DMS 273 treated with DMSO at 0.1 percent for 48 hours (cell line): ENCODE results near the gene FLNA.
"Not testable (repeated sequence)": the region's sequence is repeated elsewhere in the genome, so short reads cannot be mapped to it uniquely, and the experiment has no call there.

Source experiments
- DNase-seq: peaks from one replicate; lab custom pipeline; 2025; lab: John Stamatoyannopoulos, UW

Gene FLNA

DNA sequence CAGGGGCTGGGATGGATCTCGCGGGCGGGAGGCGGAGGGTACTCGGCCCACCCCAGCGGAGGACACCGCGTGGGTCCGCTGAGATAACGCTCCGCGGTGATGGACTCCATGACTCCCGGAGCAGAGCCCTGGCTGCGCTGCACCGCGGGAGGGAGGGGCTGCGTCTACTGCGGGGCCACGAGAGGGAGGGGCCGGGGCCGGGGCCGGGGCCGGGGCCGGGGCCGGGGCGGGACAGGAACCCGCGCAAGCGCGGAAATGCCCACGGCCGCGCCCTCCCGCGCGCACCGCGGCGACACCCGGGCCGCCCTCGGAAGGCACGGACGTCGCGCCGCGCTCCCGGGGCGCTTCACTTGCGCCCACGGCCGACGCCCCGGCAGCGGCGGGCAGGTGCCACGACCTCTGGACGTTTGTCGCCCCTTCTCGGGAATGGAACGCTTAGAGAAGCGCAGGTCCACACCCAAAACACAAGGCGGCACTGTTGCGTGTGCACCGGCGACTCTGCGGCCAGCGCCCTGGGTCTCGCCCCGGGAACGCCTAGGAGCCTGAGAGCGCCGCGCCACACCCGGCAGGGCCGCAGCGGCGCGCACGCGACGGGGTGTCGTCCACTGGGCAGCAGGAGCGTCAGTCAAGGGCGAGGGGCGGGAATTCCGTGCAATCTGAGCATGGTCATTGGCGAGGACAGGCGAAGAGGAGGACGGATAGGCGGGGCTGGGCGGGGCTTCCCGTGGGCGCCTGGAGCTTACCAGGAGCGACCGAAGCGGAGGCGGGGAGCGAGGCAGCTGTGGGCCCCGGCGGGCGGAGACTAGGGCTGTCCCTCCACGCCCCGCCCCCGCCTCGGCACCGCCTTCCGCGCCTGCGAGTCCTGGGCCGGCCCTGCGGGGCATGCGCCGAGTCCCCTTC, 32.8 kb downstream of the FLNA start:
- not testable (repeated sequence) for DNase-seq

DNA sequence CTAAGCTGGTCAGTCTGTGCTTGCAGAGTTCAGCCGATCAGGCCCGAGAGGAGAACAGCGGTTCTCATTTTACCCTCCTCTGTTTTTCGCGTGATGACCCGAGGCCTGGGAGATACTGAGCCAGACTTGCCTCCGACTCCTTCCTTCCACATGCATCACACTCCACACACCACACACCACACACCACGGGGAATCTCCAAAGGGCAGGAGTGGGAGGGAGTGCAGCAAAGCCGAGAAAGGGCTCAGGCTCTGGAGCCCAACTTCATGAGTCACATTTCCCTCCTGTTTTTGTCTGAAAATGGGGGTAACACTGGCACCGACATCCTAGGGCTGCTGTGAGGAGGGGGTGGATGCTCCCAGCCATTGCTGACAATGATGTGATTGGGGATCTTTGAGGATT, 39.9 kb downstream of the FLNA start:
- DNase-seq = no peak

DNA sequence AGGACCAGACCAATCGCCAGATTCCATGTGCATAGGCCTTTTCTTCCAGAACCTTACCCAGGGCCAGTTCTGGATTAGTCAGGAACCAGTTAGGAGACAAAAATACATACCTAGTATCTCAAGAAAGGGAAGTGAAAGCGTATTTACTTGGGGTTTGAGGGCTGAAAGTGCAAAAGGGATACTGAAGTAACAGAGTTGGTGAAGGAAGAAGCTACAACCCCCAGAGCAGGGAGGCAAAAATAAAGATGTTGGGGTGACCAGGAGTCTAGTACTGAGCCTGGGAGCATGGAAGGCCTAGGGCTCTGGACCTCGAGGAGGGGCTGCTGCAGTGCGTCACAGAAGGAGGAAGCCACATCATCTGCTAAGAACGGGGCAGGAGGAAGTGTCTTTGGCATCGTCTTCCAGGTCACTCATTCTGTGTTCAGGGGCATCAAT, 40.6 kb downstream of the FLNA start:
- DNase-seq = no peak

DNA sequence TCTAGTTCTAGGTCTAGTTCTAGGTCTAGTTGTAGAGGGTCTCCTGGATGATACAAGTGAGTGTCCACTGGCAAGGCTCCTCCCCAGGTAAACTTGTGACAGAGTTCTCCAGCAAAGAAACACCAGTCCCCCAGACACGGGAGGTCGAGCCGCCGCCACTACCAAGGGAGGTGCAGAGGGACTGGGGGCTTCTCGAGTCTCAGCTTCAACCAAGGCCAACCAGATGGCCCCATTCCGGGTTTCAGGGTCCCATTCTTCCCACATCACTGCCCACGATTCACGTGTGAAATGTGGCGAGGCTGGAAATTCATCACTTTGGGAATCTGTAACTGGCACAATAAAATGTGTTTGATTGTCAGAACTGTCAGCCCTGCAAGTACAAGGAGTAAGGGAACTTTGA, 41.3 kb downstream of the FLNA start:
- DNase-seq = no peak

DNA sequence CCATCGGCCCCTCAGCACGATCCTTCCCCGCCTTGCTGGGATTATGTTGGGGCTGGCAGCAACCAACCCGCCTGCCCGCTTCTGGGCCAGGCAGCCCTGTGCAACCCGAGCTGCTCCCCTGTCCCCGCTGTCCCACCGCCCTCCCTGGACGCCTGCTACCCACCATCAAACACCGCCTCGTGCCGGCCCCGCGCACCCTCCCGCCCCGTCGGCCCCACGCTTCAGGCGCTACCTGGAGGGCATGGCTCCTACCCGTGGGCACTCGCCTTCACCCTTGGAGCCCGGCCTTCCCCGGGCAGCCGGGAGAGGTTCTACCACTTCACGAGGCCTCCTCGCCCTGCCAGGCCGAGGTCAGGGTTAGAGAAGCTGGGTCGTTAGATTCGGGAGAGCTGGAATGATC, 41.9 kb downstream of the FLNA start:
- DNase-seq = no peak

DNA sequence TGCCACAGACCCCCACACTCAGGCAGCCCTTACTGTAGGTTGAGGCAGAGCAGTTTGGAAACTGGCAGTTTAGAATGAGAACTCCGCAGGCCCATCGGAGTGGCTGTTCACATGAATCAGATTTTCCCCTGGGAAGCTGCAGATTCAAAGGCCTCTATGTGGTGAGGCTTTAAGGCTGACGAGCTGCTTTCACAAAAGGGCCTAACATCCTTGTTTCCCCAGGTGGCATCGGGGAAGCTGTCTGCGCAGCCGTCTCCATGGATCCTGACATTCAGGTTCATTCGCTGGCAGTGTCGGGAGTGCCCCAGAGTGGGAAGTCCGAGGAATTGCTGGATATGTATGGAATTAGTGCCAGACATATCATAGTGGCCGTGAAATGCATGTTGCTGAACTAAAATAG, 45.1 kb downstream of the FLNA start:
- DNase-seq = no peak

DNA sequence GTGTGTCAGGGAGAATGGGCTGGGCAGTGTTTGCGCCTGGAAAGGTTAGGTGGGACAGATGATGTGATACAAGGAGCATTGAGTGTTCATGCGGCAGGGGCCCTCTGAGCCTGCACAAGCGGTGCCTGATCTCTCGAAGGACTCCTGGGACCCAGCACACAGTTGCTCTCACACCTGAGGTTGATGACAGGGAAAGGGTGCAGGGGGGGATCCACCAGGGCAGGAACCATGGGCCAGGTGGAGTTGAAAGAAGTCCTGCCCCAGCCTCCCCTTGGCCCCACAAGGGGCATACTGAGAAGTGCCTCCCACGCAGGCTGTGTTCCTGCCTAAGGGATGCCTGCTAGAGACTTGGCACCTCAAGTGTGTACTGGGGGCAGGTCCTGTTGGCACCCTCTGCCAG, 45.8 kb downstream of the FLNA start:
- DNase-seq = no peak

DNA sequence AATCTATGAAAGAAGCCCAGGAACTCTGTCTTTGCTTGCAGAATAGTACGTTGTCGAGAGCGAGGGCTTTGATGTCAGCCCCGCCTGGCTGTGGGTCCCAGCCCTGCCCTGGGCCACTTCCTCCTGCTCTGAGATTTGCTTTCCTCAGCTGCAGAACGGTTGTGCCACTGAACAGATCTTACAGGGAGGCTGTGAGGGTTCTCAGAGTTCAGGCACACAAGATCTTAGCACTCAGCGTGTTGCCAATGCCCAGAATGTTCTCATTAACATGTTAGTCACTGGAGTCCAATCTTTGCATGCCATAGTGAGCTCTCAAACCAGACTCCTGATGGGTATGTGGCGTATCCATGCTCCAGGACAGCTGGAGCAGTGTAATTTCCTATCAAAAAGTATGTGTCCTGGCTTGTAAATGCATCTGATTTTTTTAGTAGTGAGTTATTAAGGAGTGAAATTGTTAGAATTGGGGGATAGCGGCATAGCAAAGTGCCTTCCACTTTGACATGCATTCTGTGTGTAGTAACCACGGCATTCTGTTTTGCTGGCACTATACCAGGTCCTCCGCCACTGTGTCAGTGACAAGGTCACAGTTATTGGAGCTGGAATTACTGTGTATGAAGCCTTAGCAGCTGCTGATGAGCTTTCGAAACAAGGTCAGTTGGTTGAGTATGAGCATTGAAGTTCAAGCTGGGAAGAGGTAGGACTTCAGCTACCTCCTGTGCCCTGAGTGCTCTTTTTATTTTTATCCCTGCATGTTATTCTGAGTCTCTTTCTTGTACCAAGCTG, 47.2 kb downstream of the FLNA start:
- no peak for DNase-seq

DNA sequence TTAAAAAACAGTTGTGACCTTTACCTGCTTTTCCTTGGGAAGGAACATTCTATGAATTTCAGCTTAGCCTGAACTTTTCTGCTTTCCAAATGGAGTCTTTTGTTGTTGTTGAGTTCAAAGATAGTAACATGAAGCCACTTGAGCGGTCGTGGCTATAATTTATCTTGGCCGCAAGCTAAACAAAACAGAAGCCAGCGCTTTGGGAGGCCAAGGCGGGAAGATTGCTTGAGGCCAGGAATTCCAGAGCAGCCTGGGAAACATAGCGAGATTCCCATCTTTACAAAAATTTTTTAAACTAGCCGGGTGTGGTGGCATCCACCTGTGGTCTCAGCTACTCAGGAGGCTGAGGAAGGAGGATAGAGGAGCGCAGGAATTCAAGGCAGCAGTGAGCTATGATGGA, 48.9 kb downstream of the FLNA start:
- DNase-seq = no peak

DNA sequence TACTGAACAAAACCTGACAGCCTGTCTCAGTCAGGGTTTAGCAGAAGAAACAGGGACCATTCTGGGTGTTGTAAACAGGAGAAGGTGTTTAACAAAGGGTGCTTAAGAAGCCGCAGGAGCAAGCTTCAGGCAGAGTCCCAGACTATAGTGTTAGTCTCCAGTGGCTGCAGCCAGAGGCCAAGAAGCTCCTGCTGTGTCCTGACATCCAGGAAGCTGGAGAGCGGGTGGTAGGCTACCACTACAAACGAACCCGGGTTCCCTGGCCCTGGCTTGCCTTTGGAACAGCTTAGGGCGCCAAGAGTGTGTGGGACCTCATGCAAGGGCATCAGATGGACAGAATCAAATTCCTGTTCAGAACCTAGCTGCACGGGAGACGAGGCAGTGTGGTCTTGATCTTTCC, 50.9 kb downstream of the FLNA start:
- DNase-seq = no peak

DNA sequence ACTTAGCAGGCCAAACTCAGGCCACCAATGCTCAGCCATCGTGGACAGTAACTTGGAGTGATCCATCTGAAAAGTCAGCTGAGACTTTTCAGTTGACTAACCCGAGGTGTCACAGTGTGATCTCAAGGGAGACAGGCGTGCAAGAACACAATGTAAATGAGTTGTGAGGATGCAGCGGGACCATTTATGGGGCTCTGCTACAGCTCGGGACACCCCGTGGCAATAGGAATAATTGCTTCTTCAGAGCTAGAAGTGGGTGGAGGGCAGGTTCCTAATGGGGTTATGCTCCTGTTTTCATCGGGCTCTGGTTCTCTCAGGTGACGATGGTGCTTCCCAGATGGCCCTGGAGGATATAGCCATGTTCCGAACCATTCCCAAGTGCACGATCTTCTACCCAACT, 51.5 kb downstream of the FLNA start:
- no peak for DNase-seq

DNA sequence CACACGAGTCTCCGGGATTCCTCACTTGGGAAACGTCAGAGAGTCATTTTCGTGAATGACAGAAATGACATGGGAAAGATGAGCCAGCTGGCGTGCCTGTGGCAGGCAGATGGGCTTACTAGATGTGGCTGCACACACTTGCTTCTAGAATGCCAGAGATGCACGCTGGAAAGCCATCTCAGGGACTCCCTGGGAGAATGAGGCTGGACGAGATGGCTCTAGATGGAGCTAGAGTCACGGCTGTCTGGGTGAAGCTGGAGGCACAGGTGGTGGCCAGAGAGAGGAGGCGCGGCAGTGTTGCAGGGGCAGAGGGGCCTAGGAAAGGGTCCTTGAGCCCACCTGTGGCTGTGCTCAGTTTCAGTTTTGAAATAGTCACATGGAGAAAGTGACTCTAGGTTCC, 52.8 kb downstream of the FLNA start:
- DNase-seq = no peak

DNA sequence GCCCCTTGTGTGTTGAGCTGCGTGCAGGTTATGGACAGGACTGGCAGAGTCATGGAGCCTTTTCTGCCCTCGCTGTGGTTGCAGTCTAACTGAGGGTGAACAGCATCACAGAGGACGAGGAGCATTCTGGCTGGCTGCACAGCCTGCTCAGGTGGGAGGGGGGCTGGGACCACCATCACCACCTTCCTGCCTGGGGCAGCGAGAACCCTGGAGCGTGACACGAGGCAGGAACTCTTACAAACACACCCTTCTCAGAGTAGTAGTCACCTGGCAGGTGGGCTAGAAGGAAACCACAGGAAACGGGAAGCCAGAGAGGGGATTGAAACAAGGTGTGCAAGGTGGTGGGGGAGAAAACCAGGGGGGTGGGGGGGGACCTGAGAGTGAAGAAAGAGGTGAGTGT, 53.3 kb downstream of the FLNA start:
- no peak for DNase-seq

DNA sequence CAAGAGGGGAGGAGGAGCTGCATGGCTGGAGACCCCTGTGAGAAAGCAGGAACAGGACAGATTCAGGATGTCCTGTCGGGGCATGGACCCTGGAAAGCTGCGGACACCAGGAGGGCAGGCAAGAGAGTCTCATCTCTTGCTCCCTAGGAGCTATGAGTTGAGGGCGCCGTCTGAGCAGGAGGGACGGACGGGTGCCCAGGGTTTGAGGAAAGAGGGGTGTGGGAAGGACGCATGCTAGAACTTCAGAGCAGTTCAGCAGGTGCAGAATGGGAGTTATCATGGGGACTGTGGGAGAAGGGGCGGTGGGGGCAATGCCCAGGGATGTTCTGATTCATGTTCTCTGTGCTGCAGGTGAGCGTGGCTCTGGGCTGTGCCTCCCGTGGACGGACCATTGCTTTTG, 54.0 kb downstream of the FLNA start:
- no peak for DNase-seq

DNA sequence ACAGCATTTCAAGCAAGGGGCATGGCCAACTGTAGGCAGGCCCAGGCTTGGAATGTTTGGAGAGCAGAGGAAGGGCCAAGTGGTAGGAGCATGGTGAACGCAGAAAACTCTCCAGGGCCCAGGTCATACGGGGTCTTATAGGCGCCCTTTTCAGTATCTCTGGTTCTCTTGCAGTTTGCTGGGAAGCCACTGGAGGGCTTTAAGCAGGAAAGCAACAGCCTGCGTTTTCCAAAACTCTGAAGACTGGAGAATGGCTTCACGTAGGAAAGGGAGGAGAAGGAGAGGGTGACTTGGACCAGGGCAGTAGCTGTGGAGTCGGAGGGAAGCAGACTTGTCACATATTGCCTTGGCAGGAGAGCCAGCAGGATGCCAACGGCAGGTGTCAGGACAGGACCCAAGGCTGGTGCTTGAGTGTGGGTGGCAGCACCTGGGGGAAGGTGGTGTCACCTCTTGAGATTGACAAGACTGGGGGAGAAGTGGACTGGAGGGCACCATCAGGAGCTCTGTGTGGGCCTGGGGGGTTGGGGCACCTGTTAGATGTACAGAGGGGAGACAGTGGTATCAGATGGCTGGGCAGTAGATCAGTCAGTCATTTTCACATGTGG, 56.9 kb downstream of the FLNA start:
- no peak for DNase-seq

DNA sequence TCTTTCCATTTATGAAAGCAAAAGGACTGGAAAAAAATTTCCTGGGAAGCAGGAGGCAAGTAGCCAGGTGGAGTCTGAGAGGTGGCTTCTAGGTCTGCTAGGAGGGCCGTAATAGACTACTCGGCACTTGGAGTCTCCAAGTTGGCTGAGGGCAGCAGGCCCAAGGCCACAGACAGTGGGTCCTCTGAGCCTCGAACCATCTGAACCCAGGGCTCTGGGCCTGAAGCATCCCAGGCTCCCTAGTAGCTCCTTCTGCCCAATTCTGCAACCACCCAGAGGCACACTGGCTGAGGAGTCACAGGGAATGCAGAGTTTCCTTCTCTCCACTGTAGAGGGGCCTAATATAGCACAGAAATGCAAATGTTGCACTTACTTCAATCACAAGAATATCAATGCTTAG, 59.0 kb downstream of the FLNA start:
- DNase-seq = no peak

DNA sequence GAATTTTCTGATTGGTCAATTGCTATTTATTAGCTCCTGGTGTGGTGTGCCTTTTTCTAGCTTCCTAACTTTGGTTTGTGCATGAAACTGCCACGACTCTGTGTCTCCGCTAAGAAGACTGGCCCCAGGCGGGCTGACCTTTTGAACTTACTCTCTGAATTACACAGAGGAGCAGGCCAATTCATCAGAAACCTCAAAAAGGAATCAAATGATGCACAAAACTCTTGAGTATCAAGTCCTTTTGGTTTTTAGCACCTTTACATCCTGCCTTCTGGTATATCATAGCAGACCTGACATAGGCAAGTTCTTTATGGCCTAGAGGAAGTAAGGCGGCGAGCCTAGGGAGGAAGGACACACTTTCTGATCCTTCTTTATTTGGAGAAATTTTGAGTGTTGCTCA, 61.3 kb downstream of the FLNA start:
- no peak for DNase-seq

DNA sequence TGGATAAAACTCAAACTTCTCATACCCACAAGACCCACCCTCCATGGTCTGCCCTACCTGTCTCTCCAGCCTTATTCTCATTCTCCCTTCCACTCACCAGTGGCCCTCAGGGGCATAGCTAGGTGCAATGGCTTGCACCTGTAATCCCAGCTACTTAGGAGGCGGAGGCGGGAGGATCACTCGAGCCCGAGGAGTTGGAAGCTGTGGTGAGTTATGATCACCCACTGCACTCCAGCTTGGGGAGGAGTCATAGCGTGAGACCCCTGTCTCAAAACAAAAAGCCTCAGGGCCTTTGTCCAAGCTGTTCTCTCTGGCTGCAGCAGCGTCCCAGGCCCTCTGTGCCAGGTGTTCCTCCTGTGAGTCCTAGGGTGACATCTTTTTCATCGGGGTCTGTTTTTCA, 62.3 kb downstream of the FLNA start:
- DNase-seq = no peak

DNA sequence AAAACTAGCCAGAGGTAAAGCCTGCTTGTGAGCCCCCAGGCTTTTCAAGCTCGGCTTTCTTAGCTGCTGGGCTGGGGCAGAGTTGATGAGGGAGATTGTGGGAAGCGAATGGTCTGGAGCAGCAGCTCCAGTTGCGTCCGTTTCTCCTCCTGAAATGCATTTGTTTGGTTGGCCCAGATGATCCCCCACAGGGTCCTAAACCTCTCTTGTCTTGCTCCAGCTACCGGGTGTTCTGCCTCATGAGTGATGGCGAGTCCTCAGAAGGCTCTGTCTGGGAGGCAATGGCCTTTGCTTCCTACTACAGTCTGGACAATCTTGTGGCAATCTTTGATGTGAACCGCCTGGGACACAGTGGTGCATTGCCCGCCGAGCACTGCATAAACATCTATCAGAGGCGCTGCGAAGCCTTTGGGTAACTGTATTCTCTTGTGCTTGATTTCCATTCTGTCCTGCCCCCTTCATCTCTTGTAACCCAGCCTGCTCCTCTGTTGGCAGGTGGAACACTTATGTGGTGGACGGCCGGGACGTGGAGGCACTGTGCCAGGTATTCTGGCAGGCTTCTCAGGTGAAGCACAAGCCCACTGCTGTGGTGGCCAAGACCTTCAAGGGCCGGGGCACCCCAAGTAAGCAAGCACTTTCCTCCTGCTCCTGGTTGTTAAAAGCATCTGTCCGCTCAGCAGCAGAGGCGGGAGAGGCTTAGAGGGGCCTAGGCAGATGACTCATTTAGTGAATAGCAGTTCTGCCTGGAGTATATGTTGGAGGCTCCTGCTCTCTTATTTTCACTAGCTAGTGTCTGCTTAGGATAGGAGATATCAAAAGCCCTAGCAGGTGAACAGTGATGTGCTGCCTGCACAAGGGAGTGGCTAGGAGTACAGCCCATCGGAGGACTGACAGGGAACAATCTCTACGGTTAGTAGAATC, 63.6 kb downstream of the FLNA start:
- no peak for DNase-seq

DNA sequence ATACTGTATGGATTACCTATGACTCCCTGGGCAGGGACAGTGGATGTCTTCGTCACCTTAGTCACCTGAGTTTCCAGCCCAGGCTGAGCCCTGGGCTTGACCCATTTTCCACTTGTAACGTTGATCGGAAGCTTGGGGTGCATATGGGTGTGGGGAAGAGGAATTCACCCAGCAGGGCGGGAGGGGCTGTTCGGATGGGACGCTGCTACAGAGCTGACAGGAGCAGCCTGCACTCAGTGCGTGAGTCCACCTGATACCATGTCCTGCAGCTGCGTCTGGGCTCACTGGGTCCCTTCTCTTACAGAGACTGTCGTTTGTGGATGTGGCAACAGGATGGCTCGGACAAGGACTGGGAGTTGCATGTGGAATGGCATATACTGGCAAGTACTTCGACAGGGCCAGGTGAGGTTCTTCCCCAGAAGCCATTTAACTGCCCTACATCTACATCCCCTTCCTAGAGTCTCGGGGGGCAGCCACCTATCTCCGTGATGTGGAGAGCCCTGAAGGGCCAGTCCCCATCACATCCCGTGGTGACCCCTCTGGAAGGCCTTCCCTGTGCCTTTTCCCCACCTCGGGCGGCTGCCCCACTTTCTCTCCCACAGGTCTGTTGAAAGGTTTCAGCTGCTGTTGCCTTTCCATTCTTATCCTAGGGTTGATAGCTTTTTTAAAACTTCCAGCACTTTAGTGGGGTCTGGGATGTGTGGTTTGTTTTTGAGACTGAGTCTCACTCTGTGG, 65.2 kb downstream of the FLNA start:
- no peak for DNase-seq
